ENCODE data around the gene SPATS2.
"Not testable (repeated sequence)": the region's sequence is repeated elsewhere in the genome, so short reads cannot be mapped to it uniquely, and the experiment has no call there.

The SPATS2 gene

DNA sequence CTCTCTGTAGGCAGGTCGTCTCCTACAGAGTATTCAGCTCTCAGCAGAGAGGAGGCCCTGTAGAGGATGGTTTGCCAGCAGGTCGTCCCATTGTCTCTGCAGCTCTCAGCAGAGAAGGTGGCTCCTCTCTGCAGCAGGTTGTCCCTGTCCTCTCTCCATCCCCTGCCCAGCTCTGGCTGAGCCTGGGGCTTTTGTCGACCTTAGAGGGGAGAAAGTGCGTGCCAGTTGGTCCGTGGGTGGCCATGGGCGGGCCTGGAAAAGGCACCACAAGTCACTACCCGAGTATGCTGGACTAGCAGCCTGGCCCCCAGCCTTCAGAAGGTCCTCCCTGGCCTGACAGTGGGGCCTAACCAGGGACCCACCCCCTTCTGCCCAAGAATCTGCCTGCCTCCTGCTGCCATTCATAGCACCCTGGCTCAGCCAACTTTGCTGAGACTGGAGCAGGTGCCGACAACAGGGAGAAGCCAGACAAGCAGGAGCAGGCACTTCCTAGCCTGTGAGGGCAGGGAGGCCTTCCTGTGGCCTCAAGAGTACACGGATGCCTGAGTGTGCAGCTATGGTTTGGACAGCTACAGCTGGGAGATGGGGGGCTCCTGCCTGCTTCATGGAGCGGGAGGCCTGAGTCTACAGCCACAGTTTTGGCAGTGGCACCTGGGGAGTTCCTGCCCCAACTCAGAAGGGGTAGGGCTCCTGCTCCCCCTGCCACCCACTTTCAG lies 111.8 kb downstream of the SPATS2 start:
- no peak for DNase-seq

GRCh38 chr12:49482095-49483051 lies 115.1 kb downstream of the SPATS2 start:
- DNase-seq = peak; percentile 18

DNA sequence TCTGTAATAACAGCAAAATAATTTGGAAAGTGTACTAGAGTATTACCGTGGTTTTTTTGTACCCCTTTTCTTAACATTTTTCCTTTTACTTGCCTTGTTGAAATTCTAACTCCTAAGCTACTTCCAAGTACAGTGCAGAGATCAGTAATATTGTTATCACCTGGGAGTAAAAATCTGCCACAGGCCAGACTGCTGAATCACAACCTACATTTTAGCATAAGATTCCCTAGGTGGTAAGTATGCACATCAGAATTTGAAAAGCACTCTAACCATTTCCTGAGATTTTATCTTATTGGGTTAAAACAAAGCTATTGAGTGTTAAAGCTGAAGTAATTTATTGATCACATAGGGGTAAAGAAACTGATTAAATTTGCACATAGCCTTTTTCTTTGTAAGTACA lies 116.4 kb downstream of the SPATS2 start:
- DNase-seq = no peak

DNA sequence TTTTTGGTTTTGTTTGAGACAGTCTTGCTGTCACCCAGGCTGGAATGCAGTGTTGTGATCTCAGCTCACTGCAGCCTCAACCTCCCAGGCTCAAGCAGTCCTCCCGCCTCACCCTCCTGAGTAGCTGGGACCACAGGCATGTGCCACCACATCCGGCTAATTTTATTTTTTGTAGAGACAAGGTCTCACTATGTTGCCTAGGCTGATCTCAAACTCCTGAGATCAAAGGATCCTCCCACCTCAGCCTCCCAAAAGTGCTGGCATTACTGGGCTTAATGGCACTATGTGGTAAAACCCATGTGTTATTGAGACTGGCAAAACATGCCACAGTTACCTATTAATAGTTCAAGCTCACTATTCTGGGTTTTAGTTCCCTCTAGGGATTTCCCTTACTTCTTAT lies 120.3 kb downstream of the SPATS2 start:
- DNase-seq = no peak

DNA sequence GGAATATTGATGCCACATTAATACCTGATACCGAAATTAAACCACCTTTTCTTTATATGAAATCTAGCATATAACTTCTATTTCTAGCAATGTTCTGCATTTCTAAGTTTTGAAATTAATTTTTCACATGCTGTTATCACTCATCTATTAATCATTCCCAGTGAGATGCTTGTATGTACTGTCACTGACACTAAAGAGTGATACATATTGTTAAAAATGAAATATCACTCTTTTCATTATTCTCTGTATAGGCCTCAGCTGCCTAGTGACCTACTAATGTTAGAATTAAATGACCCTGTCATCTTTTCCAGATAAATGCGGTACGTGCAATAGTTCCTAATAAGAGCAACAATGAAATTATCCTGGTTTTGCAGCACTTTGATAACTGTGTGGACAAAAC lies 121.9 kb downstream of the SPATS2 start:
- no peak for DNase-seq

GRCh38 chr12:49489720-49490119 lies 122.5 kb downstream of the SPATS2 start:
- DNase-seq = no peak

DNA sequence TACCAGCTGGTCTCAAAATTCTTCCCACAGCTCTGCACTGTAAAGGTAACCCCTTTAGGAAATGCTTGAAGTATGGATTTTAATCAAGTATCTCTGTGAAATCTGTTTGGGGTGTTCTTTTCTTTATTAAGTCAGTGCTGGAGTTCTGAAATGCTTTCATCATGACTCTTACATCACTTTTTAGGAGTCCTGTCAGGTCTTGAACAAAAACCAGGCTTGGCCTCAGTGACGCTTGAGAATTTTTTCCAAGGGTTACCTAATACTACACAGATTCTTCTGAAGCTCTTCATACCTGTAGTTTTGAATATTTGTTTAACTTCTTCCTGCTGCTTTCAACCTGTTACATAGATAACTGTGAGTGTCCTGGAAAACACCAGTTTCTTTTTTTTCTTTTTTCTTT lies 124.6 kb downstream of the SPATS2 start:
- no peak for DNase-seq

- DNase-seq = no peak
Observed at GRCh38 chr12:49493900-49494299, 126.6 kb downstream of the SPATS2 start.

GRCh38 chr12:49496417-49497360 lies 129.4 kb downstream of the SPATS2 start:
- peak; percentile 9 for DNase-seq

GRCh38 chr12:49501895-49502294 lies 134.6 kb downstream of the SPATS2 start:
- DNase-seq = no peak

- DNase-seq = no peak
Observed at GRCh38 chr12:49502590-49502989, 135.3 kb downstream of the SPATS2 start.

DNA sequence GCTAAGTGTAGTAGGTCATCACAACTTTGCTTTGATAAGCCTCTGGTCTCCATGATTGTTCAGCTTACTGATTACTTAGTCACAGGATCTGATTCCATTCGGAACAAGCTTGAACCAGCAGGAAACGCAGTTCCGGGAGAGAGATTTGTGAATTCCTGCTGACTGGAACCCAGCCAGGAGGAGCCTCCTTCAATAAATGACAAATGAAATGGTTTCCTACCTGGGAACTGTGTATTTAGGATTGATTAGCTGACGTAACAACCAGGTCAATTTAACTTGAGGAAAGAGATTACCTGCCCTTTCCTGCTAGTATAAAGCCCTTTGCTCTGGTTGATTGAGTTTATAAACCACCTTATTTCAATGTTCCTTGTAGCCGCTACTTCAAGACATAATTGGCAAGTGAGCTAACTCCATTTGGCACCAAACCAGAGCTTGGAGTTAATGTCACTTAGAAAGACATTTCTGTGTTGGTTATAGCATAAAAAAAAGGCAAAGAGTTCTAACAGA lies 136.5 kb downstream of the SPATS2 start:
- DNase-seq = peak; percentile 93

GRCh38 chr12:49505672-49506071 lies 138.4 kb downstream of the SPATS2 start:
- DNase-seq = no peak

GRCh38 chr12:49507139-49507538 lies 139.9 kb downstream of the SPATS2 start:
- no peak for DNase-seq

GRCh38 chr12:49509681-49510080 lies 142.4 kb downstream of the SPATS2 start:
- DNase-seq = not testable (repeated sequence)

GRCh38 chr12:49511410-49511809 lies 144.1 kb downstream of the SPATS2 start:
- DNase-seq = no peak

DNA sequence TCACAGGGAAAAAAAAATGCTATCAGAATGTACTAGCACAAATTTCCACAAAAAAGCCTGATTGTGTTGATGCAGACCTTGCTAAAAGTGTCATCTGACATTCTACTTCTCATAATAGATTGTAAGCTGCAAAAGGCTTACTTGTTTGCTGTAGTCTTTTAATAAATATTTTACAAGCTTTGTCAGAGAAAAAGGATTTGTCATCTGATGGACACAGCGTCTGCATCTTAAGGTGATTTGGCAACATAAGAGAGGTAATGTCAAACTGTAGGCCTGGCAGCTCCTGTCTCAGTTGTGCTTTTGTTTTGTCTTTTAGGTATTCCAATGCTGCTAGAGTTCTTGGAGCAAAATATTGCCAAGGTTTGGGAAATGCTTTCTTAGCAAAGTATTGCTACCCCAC lies 145.3 kb downstream of the SPATS2 start:
- DNase-seq = no peak

DNA sequence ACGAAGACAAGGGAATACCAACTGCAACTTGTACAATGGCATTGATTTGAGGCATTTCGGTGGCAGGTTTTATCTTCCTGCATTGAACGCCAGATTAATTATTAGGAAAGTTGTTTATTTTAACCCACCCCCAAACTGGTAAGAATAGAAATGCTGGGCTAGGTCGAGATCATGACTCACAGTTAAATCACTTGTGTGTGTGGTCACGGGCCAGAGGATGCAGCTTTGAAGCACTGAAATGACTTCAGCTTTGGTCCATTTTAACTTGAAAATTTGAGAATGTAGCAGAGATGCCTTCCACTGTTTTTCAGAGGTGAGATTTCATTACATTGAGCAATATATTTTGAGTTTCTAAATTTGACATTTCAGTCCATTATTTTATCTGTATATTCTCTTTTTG lies 148.0 kb downstream of the SPATS2 start:
- no peak for DNase-seq

DNA sequence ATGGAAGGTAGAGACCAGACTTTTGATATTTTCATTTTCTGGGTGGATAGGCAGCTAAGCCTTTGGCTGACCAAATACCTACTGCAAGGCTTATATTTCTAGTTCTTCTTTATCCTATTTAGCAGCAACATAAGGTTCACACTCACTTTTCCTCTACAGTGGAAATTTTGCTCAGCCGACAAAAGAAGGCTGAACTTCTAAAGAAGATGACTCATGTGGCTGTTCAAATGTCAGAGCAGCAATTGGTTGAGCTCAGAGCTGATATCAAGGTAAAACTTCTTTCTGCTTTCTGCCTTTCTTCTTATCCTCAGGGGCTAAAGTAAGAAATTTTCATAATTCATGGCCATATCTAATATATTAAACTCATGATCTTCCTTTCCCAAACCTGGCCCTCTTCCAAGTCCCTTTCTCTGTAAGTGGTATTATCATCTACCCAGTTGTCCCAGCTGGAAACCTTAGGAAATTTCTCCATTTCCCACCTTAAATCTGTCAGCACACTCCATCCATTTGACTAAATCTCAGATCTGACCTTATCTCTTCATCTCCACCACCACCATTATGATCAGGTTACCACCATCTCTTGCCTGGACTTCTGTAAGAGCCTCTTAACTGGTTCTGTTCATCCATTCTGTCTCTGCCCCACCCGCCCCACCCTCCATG lies 151.8 kb downstream of the SPATS2 start:
- no peak for DNase-seq

- no peak for DNase-seq
Observed at GRCh38 chr12:49519574-49519936, 152.3 kb downstream of the SPATS2 start.

- DNase-seq = no peak
Observed at GRCh38 chr12:49521389-49521788, 154.1 kb downstream of the SPATS2 start.

DNA sequence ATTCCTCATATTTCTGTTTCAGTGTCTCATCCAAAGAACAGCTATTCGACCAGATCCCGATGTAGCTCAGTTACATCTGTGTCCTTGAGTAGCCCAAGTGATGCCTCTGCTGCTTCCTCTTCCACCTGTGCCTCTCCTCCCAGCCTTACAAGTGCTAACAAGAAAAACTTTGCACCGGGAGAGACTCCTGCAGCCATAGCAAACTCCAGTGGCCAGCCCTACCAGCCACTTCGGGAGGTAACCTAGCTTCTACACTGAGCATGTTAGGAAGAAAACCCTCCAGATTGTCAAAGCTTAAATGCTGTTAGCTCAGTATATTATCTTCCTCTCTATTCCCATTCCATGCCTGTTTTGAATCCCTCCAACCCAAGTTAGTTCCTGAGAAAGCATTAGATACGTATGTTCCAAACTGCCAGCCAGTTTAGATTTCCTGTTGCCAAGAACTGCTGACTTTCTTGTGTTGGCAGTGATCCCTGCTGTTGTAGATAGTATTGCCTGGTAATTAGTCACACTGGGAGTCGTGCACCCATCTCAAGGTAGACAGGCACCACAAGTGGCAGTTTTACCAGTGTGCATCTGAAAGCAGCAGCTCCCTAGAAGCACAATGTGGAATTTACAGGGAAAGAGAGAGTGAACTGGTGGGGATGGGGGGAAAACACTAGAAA lies 157.5 kb downstream of the SPATS2 start:
- no peak for DNase-seq

Measured in DMS79 treated with DMSO at 0.1 percent for 48 hours (cell line).